ENCODE data around the gene ATRIP. TPM values are rescaled to one million over a fixed set of nuclear protein-coding genes. Genes with fewer than 3 reads are reported as not detected.

ATRIP gene
- total and polyA plus RNA-seq, 4 experiments from 2014 or later = 11.3 to 15.4 (median 15.1) TPM

- Histone ChIP-seq H3K4me1 (ENCODE audit: insufficient read depth, low read length) (peaks cover 29% of the 10 kb centered on the region), H3K27me3 (ENCODE audit: insufficient read depth, low read length) (no peaks in the 10 kb centered on the region), H3K4me3 (ENCODE audit: low read length in 2 of 2) (no peak overlapping the region), H3K27ac (ENCODE audit: low read depth, low read length) (no peak overlapping the region), H3K9me3 (ENCODE audit: control insufficient read depth in 1 of 2, low read length in 2 of 2) (no peaks in the 10 kb centered on the region), H3K36me3 (ENCODE audit: insufficient read depth, low read length) (no peaks in the 10 kb centered on the region)
- no peak overlapping the region for H3K4me3 Mint-ChIP-seq
- intact Hi-C loops (cut with micrococcal nuclease) = no loop called here
- H3K9me3 Mint-ChIP-seq = no peaks in the 10 kb centered on the region
- no peaks in the 10 kb centered on the region for H3K27me3 Mint-ChIP-seq
- peak overlapping the region in 3 of 7 donors; percentile 17 to 71 (median 30) for H3K27ac Mint-ChIP-seq
- H3K4me1 Mint-ChIP-seq = peaks cover 17 to 38% (median 26%) of the 10 kb centered on the region in 4 donors
- ChIA-PET POLR2A (ENCODE audit: partially characterized antibody) (interaction anchor here (2.0 to 4.6 kb wide), 3 partner anchors 11 to 73 kb away, joined by 5 to 44 read pairs (median 6); partner anchors contain the start of gene ATRIP), CTCF (ENCODE audit: partially characterized antibody) (interaction anchor here (0.6 to 9.7 kb wide), 19 partner anchors 11 to 245 kb away, joined by 3 to 381 read pairs (median 13); partner anchors contain the start of genes ATRIP, CDC25A, PFKFB4 and SHISA5)
- peaks cover 0 to 9% of the 10 kb centered on the region in 2 donors for H3K36me3 Mint-ChIP-seq
- peak in 2 of 5 donors; percentile 14 to 17 for DNase-seq
These were observed 11.8 kb upstream of the ATRIP start for GRCh38 chr3:48434591-48435222.

GRCh38 chr3:48435223-48435595 is 11.3 kb upstream of the ATRIP start:
- Histone ChIP-seq H3K36me3 (ENCODE audit: insufficient read depth, low read length) (no peaks in the 10 kb centered on the region), H3K4me3 (ENCODE audit: low read length in 2 of 2) (no peak overlapping the region), H3K27ac (ENCODE audit: low read depth, low read length) (no peak overlapping the region), H3K9me3 (ENCODE audit: control insufficient read depth in 1 of 2, low read length in 2 of 2) (no peaks in the 10 kb centered on the region), H3K4me1 (ENCODE audit: insufficient read depth, low read length) (peaks cover 25% of the 10 kb centered on the region), H3K27me3 (ENCODE audit: insufficient read depth, low read length) (no peaks in the 10 kb centered on the region)
- Mint-ChIP-seq H3K27ac (peak overlapping the region in 2 of 7 donors; percentile 30 to 54), H3K9me3 (no peaks in the 10 kb centered on the region), H3K27me3 (no peaks in the 10 kb centered on the region), H3K36me3 (peaks cover 0 to 14% of the 10 kb centered on the region in 2 donors), H3K4me1 (peaks cover 17 to 43% (median 27%) of the 10 kb centered on the region in 4 donors), H3K4me3 (no peak overlapping the region)
- ChIA-PET POLR2A (ENCODE audit: partially characterized antibody) (interaction anchor here (1.5 to 4.6 kb wide), 7 partner anchors 11 to 195 kb away, joined by 5 to 44 read pairs (median 15); partner anchors contain the start of genes ATRIP and ZNF589), CTCF (ENCODE audit: partially characterized antibody) (interaction anchor here (0.6 to 9.7 kb wide), 34 partner anchors 10 to 245 kb away, joined by 3 to 381 read pairs (median 18); partner anchors contain the start of genes ATRIP, CDC25A, NME6 and PFKFB4)
- no peak for DNase-seq
- intact Hi-C loops (cut with micrococcal nuclease) = no loop called here

GRCh38 chr3:48435774-48436476 is 10.6 kb upstream of the ATRIP start:
- H3K27me3 ChIP-seq (ENCODE audit: insufficient read depth, low read length) = no peaks in the 10 kb centered on the region
- H3K27ac ChIP-seq (ENCODE audit: low read depth, low read length) = peak overlapping the region; percentile 3
- Mint-ChIP-seq H3K4me1 (peaks cover 16 to 44% (median 26%) of the 10 kb centered on the region in 4 donors), H3K4me3 (no peak overlapping the region), H3K9me3 (no peaks in the 10 kb centered on the region), H3K27ac (no peak overlapping the region), H3K27me3 (no peaks in the 10 kb centered on the region), H3K36me3 (peaks cover 0 to 21% of the 10 kb centered on the region in 2 donors)
- H3K9me3 ChIP-seq (ENCODE audit: control insufficient read depth in 1 of 2, low read length in 2 of 2) = no peaks in the 10 kb centered on the region
- ChIA-PET CTCF (ENCODE audit: partially characterized antibody) (interaction anchor here (0.6 to 9.7 kb wide), 72 partner anchors 8 to 1156 kb away, joined by 3 to 381 read pairs (median 6); partner anchors contain the start of genes ATRIP, CDC25A, NME6 and PFKFB4), POLR2A (ENCODE audit: partially characterized antibody) (interaction anchor here (0.7 to 4.6 kb wide), 13 partner anchors 10 to 195 kb away, joined by 3 to 44 read pairs (median 5); partner anchors contain the start of genes ATRIP, SHISA5 and ZNF589)
- H3K4me1 ChIP-seq (ENCODE audit: insufficient read depth, low read length) = peaks cover 23% of the 10 kb centered on the region
- no peaks in the 10 kb centered on the region for H3K36me3 ChIP-seq (ENCODE audit: insufficient read depth, low read length)
- intact Hi-C loops (cut with micrococcal nuclease) = loop anchor here (1.0 kb wide), 5 partner anchors 10 to 204 kb away; partner anchors contain the start of gene ATRIP
- H3K4me3 ChIP-seq (ENCODE audit: low read length in 2 of 2) = no peak overlapping the region
- DNase-seq = peak; percentile 78 to 84 (median 82)

GRCh38 chr3:48436477-48436787 is 10.1 kb upstream of the ATRIP start:
- Histone ChIP-seq H3K27me3 (ENCODE audit: insufficient read depth, low read length) (no peaks in the 10 kb centered on the region), H3K27ac (ENCODE audit: low read depth, low read length) (peak overlapping the region; percentile 3), H3K4me1 (ENCODE audit: insufficient read depth, low read length) (peaks cover 28% of the 10 kb centered on the region), H3K36me3 (ENCODE audit: insufficient read depth, low read length) (no peaks in the 10 kb centered on the region), H3K4me3 (ENCODE audit: low read length in 2 of 2) (no peak overlapping the region), H3K9me3 (ENCODE audit: control insufficient read depth in 1 of 2, low read length in 2 of 2) (no peaks in the 10 kb centered on the region)
- intact Hi-C loops (cut with micrococcal nuclease) = loop anchor here (1.0 kb wide), 5 partner anchors 10 to 204 kb away; partner anchors contain the start of gene ATRIP
- ChIA-PET POLR2A (ENCODE audit: partially characterized antibody) (interaction anchor here (0.5 to 4.6 kb wide), 15 partner anchors 9 to 197 kb away, joined by 3 to 44 read pairs (median 5); partner anchors contain the start of genes ATRIP, SHISA5 and ZNF589), CTCF (ENCODE audit: partially characterized antibody) (interaction anchor here (0.6 to 9.7 kb wide), 71 partner anchors 9 to 1157 kb away, joined by 3 to 381 read pairs (median 6); partner anchors contain the start of genes ATRIP, CDC25A, NME6 and PFKFB4)
- no peak overlapping the region for H3K27ac Mint-ChIP-seq
- peaks cover 2 to 26% of the 10 kb centered on the region in 2 donors for H3K36me3 Mint-ChIP-seq
- no peaks in the 10 kb centered on the region for H3K27me3 Mint-ChIP-seq
- H3K9me3 Mint-ChIP-seq = no peaks in the 10 kb centered on the region
- H3K4me1 Mint-ChIP-seq = peaks cover 17 to 43% (median 29%) of the 10 kb centered on the region in 4 donors
- H3K4me3 Mint-ChIP-seq = no peak overlapping the region
- DNase-seq = no peak

- Mint-ChIP-seq H3K27me3 (no peaks in the 10 kb centered on the region), H3K4me1 (peaks cover 17 to 43% (median 34%) of the 10 kb centered on the region in 4 donors), H3K9me3 (no peaks in the 10 kb centered on the region), H3K4me3 (no peak overlapping the region), H3K36me3 (peaks cover 6 to 27% of the 10 kb centered on the region in 2 donors), H3K27ac (no peak overlapping the region)
- Histone ChIP-seq H3K4me1 (ENCODE audit: insufficient read depth, low read length) (peaks cover 33% of the 10 kb centered on the region), H3K27ac (ENCODE audit: low read depth, low read length) (no peak overlapping the region), H3K36me3 (ENCODE audit: insufficient read depth, low read length) (peaks cover 4% of the 10 kb centered on the region), H3K27me3 (ENCODE audit: insufficient read depth, low read length) (no peaks in the 10 kb centered on the region), H3K4me3 (ENCODE audit: low read length in 2 of 2) (no peak overlapping the region), H3K9me3 (ENCODE audit: control insufficient read depth in 1 of 2, low read length in 2 of 2) (no peaks in the 10 kb centered on the region)
- DNase-seq = no peak
- intact Hi-C loops (cut with micrococcal nuclease) = loop anchor here (1.0 kb wide), 5 partner anchors 9 to 205 kb away; partner anchors contain the start of gene ATRIP
- ChIA-PET CTCF (ENCODE audit: partially characterized antibody) (interaction anchor here (0.8 to 9.7 kb wide), 44 partner anchors 9 to 348 kb away, joined by 3 to 381 read pairs (median 12); partner anchors contain the start of genes ATRIP, CDC25A, NME6 and PFKFB4), POLR2A (ENCODE audit: partially characterized antibody) (interaction anchor here (0.5 to 4.6 kb wide), 13 partner anchors 9 to 197 kb away, joined by 3 to 44 read pairs (median 7); partner anchors contain the start of genes ATRIP, SHISA5 and ZNF589)
These were observed 9.7 kb upstream of the ATRIP start for GRCh38 chr3:48436855-48437254.

- no peaks in the 10 kb centered on the region for H3K9me3 ChIP-seq (ENCODE audit: control insufficient read depth in 1 of 2, low read length in 2 of 2)
- intact Hi-C loops (cut with micrococcal nuclease) = no loop called here
- Mint-ChIP-seq H3K9me3 (no peaks in the 10 kb centered on the region), H3K4me1 (peaks cover 18 to 52% (median 39%) of the 10 kb centered on the region in 4 donors), H3K27me3 (no peaks in the 10 kb centered on the region), H3K27ac (peak overlapping the region in 6 of 7 donors; percentile 26 to 91 (median 80)), H3K36me3 (peaks cover 11 to 28% of the 10 kb centered on the region in 2 donors), H3K4me3 (peak overlapping the region in 1 of 8 donors; percentile 10)
- peaks cover 10% of the 10 kb centered on the region for H3K36me3 ChIP-seq (ENCODE audit: insufficient read depth, low read length)
- CTCF ChIA-PET (ENCODE audit: partially characterized antibody) = interaction anchor here (0.9 to 9.7 kb wide), 10 partner anchors 8 to 205 kb away, joined by 3 to 381 read pairs (median 68); partner anchors contain the start of genes ATRIP, PFKFB4 and SHISA5
- H3K4me3 ChIP-seq (ENCODE audit: low read length in 2 of 2) = no peak overlapping the region
- H3K4me1 ChIP-seq (ENCODE audit: insufficient read depth, low read length) = peaks cover 38% of the 10 kb centered on the region
- H3K27me3 ChIP-seq (ENCODE audit: insufficient read depth, low read length) = no peaks in the 10 kb centered on the region
- H3K27ac ChIP-seq (ENCODE audit: low read depth, low read length) = no peak overlapping the region
- no peak for DNase-seq
- POLR2A ChIA-PET (ENCODE audit: partially characterized antibody) = interaction anchor here (1.2 to 2.9 kb wide), 2 partner anchors 35 to 41 kb away, joined by 3 to 20 read pairs; no protein-coding TSS in a partner anchor
These were observed 8.7 kb upstream of the ATRIP start for GRCh38 chr3:48437812-48438211.

All from CD4-positive, alpha-beta memory T cell (primary cell).